ENCODE data around the gene ZNF534.
"Not testable (repeated sequence)": the region's sequence is repeated elsewhere in the genome, so short reads cannot be mapped to it uniquely, and the experiment has no call there.

Gene ZNF534

GRCh38 chr19:52500474-52500873 is 71.5 kb downstream of the ZNF534 start:
- not testable (repeated sequence) for DNase-seq

DNA sequence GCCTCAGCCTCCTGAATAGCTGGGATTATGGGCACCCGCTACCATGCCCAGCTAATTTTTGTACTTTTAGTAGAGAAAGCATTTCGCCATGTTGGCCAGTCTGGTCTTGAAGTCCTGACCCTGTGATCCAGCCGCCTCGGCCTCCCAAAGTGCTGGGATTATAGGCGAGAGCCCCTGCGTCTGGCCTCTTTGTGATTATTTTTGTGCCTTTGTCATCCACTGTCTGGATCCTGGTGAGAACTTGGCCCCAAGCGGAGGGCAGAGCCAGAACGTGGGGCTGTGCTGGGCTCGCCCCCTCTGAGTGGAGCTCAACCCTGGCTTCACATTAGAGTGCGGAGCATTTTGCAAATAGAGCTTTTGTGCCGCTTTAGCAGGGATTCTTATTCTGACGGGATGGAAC is 72.0 kb downstream of the ZNF534 start:
- not testable (repeated sequence) for DNase-seq

Data from activated CD8-positive, alpha-beta memory T cell treated with anti-CD3 and anti-CD28 coated beads for 24 hours (primary cell).